Posterior vena cava (tissue), 2 donors: ENCODE data around the gene ADGRB3. TPM values are rescaled to one million over a fixed set of nuclear protein-coding genes. Genes with fewer than 3 reads are reported as not detected.
"Not testable (repeated sequence)": the region's sequence is repeated elsewhere in the genome, so short reads cannot be mapped to it uniquely, and the experiment has no call there.

Experiments used
- DNase-seq: peaks from one replicate; pipeline ENCODE4 v3.0.0-alpha.2; 2020; ENCODE audit warnings: low spot score
- intact Hi-C, 2 donors: fragments of 100-400 bp; cut with DNase I; formaldehyde crosslinking; loops; one replicate each; pipeline versions ENCODE4 v1.14.1 to v1.14.2; 2022 to 2023
- total RNA-seq, 2 donors: library from RNA; stranded (reverse); fragmentation: NEBNext Ultra II Directional; extraction: Animal tissue kit (Norgen Biotek cat#: 25700); gene quantifications; one replicate each; pipeline ENCODE4 v1.2.1, GENCODE V29; 2021
- donor health status: DM: yes; HTN: yes; CAD: no.
- donor health status: DM: yes; HTN: yes; CAD: no.

The ADGRB3 gene
- total RNA-seq, 2 donors from 2014 or later: 2.0 to 5.9 TPM

DNA sequence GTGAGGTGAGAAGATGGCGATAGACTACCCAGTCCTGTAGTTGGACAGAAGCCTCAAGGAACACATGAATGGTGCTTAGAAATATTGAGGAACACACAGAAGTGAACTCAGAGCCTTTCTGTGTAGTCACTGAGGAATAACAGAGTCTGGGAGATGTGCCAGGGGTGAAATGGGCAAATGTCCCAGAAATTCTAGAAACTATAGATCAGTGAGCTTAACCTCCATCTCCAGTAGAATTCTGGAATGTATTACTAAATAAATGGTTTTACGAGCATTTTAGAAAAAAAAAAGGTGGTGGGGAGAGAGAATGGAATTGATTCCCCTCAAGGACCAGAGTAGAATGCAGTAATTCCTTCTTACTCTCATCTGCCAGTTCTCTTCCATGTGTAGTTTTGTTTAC is 781.7 kb downstream of the ADGRB3 start:
- no peak for DNase-seq
- intact Hi-C loops: no loop called here

DNA sequence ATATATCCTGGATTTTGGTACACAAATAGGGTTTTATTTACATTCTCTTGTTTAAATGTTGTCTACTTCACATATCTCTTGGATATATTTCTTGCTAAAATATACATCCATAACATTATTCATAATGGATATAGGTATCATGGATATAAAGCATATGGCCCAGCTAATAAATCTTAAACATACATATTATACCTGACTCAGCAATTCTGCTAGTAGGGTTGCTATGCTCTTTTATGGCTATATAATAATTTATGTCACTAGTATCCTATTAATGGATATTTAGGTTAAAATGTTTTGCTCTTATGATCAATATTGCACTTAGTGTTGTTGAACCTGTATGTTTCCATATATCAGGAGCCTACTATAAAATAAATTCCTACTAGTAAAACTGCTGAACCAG is 786.2 kb downstream of the ADGRB3 start:
- intact Hi-C loops: no loop called here
- DNase-seq: no peak

DNA sequence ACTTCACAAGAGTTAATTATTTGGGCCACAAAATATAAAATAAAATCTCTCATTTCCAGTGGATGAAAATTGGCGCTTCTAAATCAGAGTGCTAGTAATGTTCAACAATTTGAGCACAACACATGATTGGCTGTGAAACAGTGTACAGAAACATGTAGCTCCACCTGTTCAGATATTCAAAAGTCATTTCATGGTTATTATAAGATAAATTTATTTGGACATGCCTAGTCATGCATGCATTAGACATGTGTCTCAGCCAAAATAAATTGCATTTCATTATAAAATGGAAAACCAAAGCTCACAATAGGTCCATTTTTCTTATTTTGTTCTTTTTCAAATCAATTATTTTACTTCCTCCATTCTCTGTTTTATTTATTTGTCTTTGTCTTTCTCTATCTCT is 786.9 kb downstream of the ADGRB3 start:
- intact Hi-C loops: no loop called here

DNA sequence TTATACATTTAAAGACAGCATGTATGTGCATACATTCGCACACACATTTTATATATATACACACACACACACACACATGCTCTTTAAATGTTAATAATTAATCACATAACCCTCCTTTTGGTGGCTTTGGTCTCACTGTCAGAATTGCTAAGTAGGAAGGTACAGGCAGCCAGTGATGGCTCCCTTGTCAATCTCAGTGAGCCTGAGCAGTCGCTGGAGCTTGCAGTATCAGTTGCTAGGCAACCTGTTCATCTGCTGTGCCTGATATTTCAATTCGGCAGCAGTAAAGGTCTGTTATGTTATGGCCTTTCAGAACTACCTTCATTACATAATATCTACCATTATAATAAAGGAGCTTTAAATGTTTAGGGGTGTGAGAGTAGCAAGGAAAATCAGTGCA is 787.4 kb downstream of the ADGRB3 start:
- DNase-seq: no peak
- intact Hi-C loops: no loop called here

More for the DNA sequence above, 786.9 kb downstream of the ADGRB3 start:
- DNase-seq: no peak

DNA sequence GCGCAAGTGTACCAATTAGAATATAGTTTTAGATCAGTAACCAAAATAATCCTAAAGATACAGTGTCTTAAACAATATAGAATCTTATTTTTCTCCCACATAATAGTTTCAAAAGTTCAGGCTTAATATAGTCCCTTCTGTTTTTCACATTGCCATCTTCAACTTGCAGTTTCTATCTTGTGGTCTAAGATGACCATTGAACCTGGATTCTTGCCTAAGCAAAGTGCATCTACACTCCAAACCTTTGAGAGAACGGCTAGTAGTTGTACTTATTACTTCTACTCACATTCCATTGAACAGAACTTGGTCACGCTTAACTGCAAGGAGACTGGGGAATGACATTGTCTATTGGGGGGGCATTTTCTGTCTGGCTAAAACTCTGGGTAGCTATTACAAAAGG is 788.7 kb downstream of the ADGRB3 start:
- no peak for DNase-seq
- intact Hi-C loops: no loop called here

DNA sequence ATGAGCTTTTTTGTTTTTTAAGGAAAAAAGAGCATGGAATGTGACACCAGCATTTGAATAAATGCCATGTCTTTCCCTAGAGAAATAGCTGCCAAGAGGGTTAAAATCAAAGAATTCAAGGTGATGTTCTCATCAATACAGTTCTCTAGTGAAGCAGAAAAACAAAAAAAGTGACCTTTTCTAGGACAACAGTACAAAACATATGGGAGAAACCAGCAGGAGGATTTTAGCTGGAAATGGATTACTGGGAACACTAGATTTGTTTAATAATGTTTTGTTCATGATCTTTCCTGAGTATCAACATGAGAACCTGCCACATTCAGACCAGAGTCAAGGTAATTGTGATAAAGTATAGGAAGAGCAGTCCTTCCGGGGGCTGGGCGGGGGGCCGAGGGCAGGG is 789.5 kb downstream of the ADGRB3 start:
- DNase-seq: no peak
- intact Hi-C loops: no loop called here

DNA sequence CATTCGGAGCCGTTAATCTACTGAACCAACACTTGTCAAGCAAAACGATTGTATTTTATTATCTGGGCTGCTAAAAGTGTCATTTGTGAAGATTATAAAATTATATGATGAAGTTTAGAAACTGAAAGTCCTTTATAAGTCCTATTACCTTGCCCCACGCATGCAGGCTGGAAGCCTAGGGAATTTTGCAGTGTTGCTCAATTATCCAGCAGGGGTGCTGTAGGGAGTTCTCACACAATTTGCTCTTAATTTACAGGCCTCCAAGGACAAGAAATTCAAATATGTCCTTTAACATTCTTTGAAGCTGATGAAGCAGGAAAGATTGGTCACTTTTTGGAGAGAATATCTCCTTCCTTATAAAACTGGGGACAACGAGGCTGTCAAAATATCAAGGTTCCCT is 792.8 kb downstream of the ADGRB3 start:
- intact Hi-C loops: no loop called here
- no peak for DNase-seq

DNA sequence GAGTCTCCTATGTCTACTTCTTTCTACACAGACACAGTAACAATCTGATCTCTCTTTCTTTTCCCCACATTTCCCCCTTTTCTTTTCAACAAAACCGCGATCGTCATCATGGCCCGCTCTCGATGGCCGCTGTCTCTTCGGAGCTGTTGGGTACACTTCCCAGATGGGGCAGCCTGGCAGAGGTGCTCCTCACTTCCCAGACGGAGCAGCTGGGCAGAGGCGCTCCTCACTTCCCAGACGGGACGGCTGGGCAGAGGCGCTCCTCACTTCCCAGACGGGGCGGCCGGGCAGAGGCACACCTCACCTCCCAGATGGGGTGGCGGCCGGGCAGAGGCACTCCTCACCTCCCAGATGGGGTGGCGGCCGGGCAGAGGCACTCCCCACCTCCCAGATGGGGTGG is 797.1 kb downstream of the ADGRB3 start:
- intact Hi-C loops, DNase-seq: not testable (repeated sequence)

DNA sequence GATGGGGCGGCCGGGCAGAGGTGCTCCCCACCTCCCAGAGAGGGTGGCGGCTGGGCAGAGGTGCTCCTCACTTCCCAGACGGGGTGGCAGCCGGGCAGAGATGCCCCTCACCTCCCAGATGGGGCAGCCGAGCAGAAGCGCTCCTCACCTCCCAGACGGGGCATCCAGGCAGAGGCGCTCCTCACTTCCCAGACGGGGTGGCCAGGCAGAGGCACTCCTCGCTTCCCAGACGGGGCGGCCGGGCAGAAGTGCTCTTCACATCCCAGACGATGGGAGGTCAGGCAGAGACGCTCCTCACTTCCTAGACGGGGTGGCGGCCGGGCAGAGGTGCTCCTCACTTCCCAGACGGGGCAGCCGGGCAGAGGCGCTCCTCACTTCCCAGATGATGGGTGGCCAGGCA is 798.0 kb downstream of the ADGRB3 start:
- DNase-seq, intact Hi-C loops: not testable (repeated sequence)

DNA sequence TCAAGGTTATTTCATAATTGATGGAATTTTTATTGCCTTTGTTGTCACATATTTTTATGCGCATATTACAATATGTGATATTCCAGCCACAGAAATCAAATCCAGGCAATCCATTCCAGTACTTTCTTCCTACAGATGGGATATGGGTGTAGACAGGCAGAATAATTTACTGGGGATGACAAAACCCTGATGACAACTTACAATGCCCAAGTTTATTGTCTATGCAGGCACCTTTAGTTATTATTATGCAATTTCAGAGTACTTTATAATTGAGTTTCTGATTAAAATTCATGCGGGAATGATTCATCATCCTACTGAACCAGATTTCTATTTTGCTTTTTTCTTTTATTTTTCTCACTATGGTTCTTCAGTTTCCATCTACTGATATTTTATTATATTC is 803.0 kb downstream of the ADGRB3 start:
- no peak for DNase-seq
- intact Hi-C loops: no loop called here
